Stimulated activated CD4-positive, alpha-beta T cell treated with anti-CD3 and anti-CD28 coated beads, TNF-alpha, amount 100 ng/mL, for 24 hours (primary cell): ENCODE results near the gene TPD52L1.
"Not testable (repeated sequence)": the region's sequence is repeated elsewhere in the genome, so short reads cannot be mapped to it uniquely, and the experiment has no call there.

ENCODE experiments used
- DNase-seq, 3 experiments: peaks; one replicate each; pipeline ENCODE4 v3.0.0-alpha.2; 2020; ENCODE audit warnings: low read depth in 3 of 3

Gene TPD52L1

DNA sequence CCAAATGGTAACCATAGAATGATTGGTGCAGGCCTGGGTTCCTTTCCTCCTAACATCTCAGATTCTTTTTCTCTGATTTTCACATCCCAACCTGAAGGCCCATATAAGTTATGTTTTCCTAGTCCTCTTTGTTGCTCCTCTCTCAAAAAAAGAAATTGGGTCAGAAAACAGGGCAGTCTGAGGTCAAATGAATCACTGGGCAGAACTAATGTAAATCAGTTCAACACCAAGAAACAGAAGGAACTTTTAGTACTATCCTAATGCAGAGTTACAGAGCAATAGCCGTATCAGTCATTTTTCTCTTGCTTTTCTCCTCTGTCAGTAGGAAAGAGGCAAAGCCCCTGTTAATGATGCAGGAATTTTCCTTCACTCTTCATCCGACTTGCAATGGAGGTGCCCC is 11.0 kb upstream of the TPD52L1 start:
- no peak for DNase-seq

DNA sequence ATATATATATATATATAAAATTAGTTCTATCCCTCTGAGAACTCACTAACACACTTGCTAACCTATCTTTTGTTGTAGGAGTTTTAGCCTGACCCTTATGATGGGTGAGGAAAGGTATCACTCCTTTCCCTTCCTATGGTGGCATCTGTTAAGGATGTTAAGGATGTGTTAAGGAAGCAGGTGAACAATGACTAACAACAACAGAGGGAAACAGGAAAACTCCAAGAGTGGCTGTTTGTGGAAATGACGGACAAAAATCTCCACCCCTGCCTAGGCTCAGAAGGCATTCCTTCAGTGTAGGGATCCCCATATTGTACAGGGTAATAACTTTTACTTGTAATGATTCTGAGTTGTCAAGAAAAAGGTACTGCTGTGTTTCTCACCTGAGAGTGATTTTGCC is 8.8 kb upstream of the TPD52L1 start:
- DNase-seq, result no peak

DNA sequence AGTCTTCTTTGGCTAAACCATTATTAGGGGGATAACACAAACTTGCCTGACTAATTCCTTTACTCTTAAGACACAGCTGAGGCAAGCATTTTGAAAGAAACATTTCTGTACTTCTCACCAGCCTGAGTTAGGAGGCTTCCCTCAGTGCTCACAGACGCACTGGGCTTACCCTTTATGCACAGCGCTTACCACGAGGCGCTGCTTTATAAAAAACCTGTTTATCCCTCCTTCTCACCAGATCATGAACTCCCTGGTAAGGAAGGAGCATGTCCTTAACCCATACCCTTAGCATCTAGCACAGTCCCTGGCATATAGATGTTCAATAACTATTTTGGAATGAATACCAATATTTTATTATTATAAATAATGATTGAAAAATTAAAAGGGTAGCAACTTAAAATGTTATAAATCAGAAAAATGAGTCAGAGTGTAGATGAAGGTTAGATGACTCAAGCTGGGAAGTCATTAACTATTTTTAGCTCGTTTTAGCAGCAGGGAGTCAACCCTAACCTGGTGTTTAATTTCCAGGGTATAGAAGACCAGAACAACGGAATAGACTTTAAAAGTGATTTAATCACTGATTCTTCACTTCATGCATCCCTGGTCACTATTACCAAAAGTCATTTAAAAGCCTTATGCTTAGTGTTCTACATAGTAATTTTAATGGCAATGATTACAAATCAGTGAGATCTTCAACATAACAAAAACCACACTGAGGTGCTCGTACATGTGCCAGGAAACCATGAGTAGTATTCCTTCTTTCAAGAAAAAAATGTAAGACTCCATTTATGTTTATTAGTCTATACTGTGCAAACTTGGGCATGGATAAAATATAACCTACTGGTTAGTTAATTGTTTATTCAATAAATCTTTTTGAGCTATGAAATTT is 4.1 kb upstream of the TPD52L1 start:
- no peak for DNase-seq

DNA sequence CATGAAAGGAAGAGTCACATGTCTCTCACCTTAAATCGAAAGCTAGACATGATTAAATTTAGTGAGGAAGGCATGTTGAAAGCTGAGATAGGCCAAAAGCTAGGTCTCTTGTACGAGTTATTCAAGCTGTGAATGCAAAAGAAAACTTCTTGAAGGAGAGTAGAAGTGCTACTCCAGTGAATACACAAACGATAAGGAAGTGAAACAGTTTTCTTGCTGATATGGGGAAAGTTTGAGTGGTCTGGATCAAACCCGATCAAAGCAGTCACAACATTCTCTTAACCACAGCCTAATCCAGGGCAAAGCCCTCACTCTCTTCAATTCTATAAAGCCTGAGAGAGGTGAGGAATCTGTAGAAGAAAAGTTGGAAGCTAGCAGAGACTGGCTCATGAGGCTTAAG is 1.9 kb upstream of the TPD52L1 start:
- DNase-seq, result no peak

DNA sequence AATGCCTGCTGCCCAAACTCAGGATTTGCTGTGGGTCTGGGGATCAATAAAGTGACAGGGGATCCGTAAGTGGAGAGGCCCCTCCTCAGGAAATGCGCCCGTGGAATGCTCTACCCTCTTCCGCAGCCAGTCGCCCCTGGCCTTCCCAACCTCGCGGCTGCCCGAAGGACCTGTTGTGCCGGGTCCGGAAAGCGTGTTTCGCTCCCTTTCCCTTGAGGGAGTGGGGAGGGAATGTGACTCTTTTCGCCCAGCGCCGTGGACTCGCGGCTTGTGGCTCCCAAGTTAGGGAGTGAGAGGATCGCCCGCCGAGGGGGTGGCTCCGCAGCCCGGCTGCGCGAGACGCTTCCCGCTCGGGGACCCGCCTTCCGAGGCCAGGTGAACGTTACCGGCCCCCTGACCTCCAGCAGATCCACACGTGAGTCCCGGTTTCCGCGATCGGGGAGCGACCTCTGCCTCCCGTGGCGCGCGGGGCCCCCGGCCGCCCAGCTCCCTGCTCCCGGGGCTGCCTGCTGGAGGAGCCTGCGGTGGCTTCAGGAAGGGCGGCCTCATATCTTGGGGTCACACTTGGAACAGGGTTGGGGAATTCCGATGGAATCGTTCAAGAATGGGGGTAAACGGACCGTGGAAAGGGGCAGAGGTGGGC is 666 bp downstream of the TPD52L1 start:
- DNase-seq, result no peak

DNA sequence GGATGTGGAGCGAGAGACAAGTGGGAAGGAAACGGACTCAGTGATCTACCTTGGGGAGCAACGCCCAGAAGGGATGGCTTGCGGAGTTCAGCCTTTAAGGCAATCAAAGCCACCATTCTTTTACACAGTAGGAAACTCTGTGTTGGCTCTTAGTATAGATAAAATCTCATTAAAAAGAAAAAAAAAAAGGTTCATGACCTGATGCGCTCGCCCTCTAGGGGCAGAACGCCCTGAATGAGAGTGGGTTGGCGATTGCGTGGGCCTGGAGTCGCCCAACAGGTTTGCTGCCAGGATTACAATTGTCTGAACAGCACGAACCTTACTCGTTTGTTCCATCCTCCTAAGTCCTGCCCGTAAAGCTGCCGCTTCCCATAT is 1.2 kb downstream of the TPD52L1 start:
- DNase-seq, result no peak

DNA sequence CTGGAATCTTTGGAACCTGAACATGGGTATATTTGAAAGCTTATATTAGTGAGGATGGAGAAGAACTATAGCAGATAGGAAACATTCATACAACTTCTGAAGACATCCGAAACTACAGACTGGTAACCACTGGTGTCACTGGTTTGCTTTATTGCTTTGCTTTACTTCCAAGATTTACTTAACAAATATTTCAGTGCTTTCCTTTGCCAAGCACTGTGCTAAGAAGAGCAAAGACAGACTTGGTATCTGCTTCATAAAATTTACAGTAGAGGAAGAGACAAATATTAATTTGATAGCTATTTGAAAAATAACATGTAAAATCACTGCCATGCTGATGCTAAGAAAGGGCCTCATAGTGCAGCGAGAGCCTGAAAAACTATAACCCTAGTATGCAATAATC is 1.8 kb downstream of the TPD52L1 start:
- no peak for DNase-seq

DNA sequence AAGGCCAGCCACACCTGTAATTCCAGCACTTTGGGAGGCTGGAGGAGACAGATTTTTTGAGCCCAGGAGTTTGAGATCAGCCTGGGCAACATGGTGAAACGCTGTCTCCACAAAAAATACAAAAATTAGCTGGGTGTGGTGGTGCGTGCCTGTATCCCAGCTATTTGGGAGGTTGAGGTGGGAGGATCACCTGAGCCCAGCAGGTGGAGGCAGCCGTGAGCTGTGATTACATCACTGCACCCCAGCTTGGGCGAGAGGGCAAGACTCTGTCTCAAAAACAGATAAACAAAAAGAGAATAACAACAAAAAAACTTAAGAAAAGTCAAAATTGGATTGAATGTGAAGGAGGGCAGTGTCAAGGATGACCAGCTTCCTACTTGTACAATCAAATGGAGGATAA is 2.9 kb downstream of the TPD52L1 start:
- DNase-seq, result no peak

DNA sequence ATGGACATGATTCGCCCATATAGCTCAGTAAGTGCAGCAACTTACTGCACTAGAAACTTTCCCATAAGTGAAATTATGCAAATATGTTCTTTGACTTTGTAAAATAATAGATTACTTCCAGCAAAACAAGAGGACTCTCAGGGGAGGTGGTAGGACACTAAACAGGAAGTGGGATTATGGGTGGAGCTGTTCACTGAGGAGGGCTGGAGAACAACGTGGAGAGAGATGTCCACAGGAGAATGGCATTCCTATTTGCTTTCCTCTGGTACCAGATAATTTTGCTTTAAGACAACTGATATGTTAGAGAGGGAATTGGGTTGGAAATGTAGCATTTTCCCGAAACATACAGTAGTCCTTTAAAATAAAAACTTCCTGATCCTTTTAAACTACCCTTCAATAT is 3.7 kb downstream of the TPD52L1 start:
- DNase-seq, result no peak

DNA sequence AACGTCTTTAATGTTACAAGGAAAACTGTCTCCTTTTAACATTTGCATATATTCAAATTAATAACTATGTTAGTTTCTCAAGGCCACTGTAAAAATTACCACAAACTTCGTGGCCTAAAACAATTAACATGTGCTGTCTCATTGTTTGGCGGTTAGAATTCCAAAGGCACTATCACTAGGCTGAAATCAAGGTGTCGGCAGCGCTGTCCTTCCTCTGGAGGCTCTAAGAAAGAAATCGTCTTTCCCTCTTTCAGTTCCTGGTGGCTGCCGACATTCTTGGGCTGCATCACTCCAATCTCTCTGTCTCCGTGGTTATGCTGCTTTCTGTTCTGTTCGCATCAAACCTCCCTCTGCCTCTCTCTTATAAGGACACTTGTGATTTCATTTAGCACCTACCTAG is 4.2 kb downstream of the TPD52L1 start:
- no peak for DNase-seq

DNA sequence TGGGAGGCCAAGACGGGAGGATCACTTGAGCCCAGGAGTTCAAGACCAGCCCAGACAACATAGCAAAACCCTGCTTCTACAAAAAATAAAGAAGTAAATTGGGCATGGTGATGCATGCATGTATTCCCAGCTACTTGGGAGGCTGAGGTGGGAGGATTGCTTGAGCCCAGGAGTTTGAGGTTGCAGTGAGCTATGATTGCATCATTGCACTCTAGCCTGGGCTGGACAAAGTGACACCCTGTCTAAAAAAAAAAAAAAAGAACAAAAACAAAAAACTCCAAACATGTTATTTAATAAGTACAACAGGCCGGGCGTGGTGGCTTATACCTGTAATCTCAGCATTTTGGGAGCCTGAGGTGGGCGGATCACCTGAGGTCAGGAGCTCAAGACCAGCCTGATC is 9.8 kb downstream of the TPD52L1 start:
- DNase-seq, result not testable (repeated sequence)

DNA sequence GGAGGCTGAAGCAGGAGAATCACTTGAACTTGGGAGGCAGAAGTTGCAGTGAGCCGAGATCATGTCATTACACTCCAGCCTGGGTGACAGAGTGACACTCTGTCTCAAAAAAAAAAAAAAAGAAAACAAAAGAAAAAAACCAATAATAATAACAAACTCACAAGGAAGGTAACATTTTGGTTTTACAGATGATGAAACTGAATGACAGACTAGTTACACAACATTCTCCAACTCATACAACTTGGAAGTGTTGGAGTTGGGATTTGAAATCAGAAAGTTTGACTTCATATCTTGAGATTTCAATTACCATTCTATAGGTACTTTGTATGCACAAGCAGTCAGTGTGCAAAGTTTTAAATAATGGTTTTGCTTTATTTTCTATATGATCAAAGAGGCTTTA is 10.2 kb downstream of the TPD52L1 start:
- no peak for DNase-seq

DNA sequence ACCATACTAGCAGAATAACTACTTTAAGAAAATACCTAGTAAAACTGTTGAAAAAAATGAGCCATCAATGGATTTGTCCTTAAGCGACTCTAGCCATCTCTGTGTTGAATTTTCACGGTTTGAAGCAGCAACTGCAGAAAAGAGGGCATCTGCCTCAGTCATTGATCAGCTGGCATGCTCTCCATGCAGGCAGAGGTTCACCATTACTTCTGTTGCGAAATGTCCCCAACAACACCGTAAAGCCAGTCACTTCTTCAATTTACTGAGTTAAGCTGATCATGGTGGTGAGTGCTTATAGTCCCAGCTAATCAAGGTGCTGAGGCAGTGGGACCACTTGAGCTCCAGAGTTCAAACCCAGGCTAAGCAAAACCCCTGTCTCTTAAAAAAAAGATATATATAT is 11.1 kb downstream of the TPD52L1 start:
- DNase-seq, result no peak

DNA sequence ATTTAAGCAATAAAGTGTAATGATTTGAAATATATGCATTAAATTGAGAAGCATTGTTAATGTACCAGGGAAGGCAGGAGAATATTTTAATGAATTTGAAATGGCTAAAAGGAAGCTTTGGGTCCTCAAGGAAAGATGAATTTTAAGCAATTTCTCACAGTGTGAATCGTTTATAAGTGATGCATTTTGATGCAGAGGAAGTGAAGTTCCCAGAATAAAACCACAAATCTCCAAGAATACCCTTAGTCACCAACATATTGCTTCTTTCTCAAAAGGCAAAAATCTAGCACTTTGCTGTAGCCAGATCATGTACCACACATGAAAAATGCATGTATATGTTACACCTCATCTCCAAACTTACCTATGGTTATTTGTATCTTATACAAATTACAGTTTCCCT is 11.7 kb downstream of the TPD52L1 start:
- DNase-seq, result no peak

DNA sequence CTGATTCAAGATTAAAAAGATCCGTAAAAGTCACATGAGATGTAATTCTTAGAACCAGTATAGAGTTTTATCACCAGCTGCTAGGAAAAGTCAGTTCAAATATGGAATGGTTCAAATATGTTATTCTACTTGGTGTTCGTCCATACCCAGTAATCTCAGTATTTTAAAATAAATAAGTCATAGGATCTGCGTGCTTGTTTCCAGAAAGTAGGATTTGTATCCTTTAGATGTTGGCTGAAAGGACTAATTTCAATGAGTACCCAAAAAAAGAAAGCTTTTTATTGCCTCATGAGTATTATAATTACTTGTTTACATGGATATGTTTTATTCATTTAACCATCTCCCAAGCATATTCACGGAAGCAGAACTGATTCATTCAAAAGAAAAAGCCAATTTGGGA is 12.2 kb downstream of the TPD52L1 start:
- DNase-seq, result no peak

DNA sequence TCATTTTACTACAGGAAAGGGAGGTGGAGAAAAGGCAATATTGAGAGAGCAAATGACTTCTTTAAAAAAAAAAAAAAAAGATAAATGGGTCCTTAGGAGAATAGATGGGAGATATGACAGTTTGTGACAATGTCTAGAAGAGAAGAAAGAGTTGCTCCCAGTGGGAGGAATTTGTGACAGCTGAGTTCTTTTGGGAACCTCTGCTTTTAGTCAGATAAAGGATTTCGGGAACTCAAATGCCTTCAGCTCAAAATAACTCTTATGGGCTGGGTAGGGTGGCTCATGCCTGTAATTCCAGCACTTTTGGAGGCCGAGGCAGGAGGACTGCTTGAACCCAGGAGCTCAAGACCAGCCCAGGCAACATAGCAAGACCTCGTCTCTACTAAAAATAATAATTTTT is 13.1 kb downstream of the TPD52L1 start:
- no peak for DNase-seq

DNA sequence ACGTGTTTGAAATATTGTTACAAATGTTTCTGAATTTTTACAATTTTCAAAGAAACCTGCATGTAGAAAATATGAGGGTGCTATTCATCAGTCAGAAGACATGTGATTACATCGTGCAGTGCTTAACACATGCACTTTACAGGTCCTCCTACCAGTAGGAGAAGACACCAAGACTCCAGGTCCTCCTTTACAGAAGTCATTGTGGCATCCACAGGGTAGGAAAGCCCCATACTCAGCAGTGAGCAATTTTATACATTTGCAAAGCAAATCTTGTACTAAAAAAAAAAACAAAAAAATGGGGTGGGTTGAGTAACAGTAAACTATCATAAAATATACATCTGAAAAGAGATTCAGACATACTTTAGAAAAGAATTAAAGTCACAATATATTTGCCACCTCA is 14.0 kb downstream of the TPD52L1 start:
- DNase-seq, result no peak

DNA sequence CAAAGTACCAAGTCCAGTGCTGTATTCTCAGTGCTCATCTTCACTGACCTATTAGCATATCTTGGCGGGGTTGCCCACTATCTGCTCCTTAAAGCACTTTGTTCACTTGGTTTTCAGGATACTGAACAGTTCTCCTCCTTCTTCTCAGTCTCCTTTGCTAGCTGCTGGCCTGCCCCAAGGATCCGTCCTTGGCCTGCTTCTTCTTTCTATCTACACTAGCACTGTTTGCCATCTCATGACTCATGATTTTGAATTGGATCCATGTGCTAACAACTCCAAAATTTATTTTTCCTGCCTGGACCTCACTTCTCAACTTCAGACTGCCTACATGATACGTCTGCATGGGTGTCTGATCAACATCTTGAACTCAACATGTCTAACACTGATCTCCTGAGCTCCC is 15.5 kb downstream of the TPD52L1 start:
- DNase-seq, result no peak

DNA sequence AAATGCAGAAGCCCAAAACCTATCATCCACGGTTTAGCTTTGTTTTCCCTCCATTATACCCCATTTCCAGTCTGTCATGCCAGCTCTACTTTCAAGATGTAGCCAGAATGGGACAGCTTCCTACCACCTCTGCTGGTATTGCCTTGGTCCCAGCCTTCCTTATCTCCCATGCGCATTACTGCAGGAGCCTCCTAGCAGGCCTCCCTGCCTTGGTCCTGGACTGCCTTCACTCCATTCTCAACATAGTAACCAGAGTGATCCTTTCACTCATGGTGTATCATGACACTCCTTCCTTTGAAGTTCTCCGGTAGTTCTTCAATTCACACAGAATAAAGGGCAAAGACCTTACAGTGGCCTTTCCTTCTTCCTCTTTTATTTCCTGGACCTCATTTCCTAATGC is 15.9 kb downstream of the TPD52L1 start:
- DNase-seq, result no peak

DNA sequence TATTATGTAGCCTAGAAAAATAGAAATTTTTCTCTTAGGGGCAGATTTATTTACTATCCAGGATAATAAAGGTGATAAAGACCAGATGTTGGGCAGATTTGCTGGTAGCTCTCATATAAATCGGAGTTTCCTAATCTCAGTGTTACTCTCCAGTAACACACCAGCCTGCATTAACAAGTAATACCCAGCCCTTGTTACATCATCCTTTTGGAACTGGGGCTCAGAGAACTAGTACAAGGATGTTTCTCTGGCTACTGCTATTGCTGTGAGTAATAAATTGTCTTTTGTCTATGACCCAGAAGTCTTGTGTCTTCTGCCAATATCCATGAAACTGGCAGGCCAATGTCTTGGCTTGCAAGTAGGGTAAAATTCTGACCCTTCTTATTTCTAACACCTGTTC is 16.8 kb downstream of the TPD52L1 start:
- no peak for DNase-seq

DNA sequence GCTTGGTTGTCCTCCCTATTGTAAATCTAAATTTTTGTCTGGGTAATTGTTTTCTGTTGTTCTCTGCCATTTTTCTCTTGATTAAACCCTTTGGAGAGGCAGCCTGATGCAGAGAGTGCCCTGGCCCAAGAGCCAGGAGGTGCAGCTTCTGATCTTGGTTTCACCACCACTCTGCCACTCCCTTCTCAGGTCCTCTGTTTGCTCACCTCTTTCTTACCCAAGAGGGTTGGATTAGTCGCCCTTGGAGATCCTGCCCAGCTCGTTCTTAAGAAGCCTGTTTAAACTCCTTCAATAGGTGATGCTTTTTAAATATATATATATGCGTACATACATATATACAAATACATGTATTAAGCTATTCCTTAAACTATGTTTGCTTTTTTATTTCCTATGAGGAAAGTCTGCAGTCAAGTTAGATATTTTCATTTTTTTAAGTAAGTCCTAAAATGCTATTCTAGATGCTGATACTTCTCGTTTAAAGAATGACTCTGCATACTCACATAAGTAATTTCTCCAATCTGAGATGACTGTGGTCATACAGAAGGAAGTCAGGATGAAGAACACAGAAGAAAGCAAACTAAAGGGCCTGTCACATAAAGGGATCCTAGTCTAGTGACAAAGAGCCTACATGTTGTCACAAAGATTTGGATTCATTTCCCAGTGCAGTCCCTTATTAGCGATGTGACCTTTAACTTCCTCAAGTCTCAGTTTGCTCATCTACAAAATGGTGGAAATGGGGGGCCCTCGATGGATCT is 19.9 kb downstream of the TPD52L1 start:
- no peak for DNase-seq

DNA sequence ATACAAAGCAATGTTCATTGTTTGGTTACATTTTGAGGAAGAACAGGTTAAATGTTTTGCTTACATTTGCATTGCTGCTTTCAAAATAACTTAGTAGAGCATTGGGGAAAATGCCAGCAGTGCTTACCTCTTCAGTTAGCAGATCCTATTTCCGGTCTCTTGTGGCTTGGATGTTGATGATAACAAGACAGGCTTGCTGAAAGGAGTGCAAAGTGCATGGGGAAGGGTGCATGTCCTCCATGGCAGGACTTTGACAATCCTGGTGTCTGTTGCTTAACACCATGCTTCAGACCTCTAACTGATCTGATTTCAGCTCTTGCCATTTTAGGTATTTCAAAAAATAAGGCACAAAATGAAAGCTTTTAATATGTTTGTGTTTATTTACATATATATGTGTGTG is 21.1 kb downstream of the TPD52L1 start:
- no peak for DNase-seq
